Right lobe of liver (tissue), 4 donors: Measurements from ENCODE around the gene IL1RAPL1.

ENCODE experiments used
- CTCF ChIP-seq, 4 donors: fragments of 200-600 bp in 3 of 4; fragments of 450-650 bp in 1 of 4; IDR thresholded peaks; one replicate each; pipeline versions ENCODE4 v1.5.1 to v1.8.0; 2016 to 2022; ENCODE audit warnings: antibody characterized with exemption in 4 of 4, mild to moderate bottlenecking in 2 of 4
- POLR2A ChIP-seq: fragments of 450-650 bp; IDR thresholded peaks from one replicate; pipeline ENCODE4 v1.6.1; 2017; ENCODE audit warnings: antibody characterized with exemption, mild to moderate bottlenecking
- donor health status: DM: no; HTN: no; CAD: no.
- donor health status: DM: no; HTN: no; CAD: no.
- donor health status: DM: no; HTN: yes; CAD: no.

- TF ChIP-seq CTCF (IDR thresholded peaks at IDR 0.05) (peak; percentile 25 to 36 (median 34)), POLR2A (no peak)
These were observed 1030.5 kb downstream of the IL1RAPL1 start for GRCh38 chrX:29617725-29618124.
